Retinal pigment epithelial cell (primary cell): Measurements from ENCODE around the gene TMEM140.
"Not testable (repeated sequence)": the region's sequence is repeated elsewhere in the genome, so short reads cannot be mapped to it uniquely, and the experiment has no call there.

Experiments
- DNase-seq: peaks from one replicate; pipeline ENCODE4 v3.0.0-alpha.2; 2010; ENCODE audit warnings: low read depth
- H3K4me3 ChIP-seq: 2 replicates; pipeline ENCODE4 v1.5.1; 2011; ENCODE audit warnings: mild to moderate bottlenecking, low read length, control low read depth, moderate library complexity
- TF ChIP-seq, protein P1 (sequence below): conservative IDR thresholded peaks from 2 replicates; pipeline ENCODE4 v1.5.1; 2011; ENCODE audit warnings: low read depth, low read length, control low read depth, inconsistent platforms

The TMEM140 gene

DNA sequence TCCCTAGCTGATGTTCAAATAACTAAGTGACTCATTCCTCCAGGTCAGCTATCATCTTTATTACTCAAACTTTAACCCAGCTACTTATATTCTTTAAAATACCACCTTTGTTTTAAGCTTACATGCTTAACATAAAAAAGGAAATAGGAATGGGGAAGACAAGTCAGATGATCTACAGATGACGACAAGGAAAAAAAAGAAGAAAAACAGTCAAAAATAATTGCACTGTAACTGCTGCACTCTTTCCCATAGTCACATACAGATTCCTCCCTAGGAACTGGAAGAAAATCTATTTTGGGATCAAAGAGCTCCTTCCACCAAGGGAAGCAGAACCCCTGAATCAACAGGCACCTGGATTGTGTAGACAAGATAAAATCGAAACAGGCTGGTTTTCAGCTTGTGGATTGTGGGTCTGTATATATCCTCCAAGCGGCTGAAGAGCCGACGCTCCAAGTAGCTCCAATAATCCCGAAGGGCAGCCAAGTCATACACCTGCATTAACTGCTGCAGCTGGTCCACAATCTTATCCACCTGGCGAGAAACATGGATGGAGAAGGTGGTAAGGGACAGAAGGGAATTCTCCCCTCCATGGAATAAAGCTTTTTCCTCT is 61.5 kb downstream of the TMEM140 start:
- DNase-seq: no peak
- TF ChIP-seq, protein P1, sequence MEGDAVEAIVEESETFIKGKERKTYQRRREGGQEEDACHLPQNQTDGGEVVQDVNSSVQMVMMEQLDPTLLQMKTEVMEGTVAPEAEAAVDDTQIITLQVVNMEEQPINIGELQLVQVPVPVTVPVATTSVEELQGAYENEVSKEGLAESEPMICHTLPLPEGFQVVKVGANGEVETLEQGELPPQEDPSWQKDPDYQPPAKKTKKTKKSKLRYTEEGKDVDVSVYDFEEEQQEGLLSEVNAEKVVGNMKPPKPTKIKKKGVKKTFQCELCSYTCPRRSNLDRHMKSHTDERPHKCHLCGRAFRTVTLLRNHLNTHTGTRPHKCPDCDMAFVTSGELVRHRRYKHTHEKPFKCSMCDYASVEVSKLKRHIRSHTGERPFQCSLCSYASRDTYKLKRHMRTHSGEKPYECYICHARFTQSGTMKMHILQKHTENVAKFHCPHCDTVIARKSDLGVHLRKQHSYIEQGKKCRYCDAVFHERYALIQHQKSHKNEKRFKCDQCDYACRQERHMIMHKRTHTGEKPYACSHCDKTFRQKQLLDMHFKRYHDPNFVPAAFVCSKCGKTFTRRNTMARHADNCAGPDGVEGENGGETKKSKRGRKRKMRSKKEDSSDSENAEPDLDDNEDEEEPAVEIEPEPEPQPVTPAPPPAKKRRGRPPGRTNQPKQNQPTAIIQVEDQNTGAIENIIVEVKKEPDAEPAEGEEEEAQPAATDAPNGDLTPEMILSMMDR: no peak
- H3K4me3 ChIP-seq: no peak overlapping the region

DNA sequence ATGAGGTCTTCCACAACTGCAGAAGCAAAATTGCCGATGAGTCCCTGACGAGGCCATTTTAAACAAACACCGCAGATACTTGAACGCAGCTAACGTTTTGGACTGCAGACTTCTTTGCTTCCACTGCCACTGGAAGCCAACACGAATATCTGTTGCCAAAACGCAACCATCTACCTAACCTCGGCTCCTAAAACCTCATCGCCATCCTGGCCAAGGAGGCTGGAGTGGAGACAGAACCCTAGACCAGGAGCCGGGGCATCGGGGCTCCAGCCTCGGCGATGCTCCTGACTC is 63.0 kb downstream of the TMEM140 start:
- TF ChIP-seq, protein P1: no peak
- peak overlapping the region; percentile 83 for H3K4me3 ChIP-seq
- no peak for DNase-seq

DNA sequence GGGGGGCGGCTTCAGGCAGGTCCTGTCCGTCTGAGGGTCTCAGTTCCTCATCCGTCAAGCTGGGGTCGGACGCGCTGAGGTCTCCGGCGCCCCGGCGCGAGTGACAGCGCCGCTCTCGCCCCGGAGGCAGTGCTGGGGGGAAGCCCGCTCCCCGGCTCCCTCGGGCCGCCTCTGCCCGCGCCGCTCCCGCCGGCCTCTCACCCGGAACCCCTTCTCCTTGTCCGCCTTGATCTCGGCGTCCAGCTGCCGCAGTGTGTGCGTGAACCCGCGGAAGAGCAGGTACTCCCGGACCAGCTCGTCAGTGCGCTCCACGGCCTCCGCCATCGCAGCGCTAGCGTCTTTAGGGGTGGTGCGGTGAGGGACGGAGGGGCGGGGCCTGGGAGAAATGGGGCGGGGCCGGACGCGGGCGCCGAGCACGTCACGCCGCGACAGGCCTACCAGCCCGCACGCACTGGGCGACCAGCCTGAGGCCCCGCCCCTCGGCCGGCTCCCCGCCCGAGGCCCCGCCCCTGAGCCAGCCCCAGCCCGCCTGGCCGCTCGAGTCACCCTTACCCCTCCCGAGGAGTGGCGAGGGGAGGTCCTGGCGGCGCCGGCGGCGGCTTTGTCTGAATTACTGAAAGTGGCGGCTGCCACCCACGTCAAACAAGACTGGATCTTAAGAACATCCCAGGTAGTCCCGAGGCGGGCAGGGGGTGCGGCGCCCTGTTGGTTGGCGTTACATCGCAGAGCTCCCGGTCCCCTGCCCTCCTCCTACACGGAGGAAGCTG is 63.5 kb downstream of the TMEM140 start, which contains the start of gene WDR91:
WDR91 (minus strand) TSS at position 348 of the 767 bp plus-strand sequence; CDS start at position 324, 24 bp downstream.
- peak; percentile 56 for DNase-seq
- H3K4me3 ChIP-seq: peak within 1 kb of the TSS; percentile 83
- TF ChIP-seq, protein P1: no peak

DNA sequence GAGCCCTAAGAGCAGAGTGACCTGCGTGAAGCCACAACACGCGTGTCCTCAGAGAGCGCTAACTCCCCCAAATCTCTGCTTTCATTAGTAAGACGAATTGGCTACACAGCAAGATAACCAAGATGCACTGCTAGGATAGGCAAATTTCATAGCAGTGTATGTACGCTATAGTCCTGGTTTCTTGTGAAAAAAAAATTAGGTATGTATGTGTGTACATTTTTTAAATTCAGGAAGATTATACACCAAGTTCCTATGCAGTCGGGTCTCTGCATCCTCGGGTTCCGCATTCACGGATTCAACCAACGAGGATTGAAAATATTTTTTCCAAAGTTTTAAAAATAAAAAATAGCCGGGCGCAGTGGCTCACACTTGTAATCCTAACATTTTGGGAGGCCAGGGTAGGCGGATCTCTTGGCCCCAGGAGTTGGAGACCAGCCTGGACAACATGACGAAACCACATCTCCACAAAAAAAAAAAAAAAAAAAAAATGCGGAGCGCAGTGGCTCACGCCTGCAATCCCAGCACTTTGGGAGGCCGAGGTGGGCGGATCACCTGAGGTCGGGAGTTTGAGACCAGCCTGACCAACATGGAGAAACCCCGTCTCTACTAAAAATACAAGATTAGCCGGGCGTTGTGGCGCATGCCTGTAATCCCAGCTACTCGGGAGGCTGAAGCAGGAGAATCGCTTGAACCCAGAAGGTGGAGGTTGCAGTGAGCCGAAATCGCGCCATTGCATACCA is 64.2 kb downstream of the TMEM140 start:
- peak overlapping the region; percentile 81 for H3K4me3 ChIP-seq
- DNase-seq: not testable (repeated sequence)

DNA sequence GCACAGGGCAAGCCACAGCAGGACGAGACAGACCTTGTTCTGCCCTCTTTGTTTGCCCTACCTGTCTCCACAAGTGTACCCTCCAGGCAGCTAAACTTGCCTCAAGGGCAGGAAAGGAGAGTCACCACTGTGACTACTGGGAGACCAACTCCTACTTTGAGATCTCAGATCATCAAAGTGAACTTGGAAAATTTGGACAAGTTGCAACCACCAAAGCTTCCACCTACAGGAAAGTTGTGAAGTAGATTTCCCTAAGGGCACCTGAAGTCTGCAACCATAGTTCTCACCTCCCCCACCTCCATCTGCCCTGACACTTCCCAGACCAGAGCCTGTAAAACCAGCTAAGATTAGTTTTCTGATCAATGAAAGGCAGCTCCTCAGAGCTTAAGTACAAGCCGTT is 66.0 kb downstream of the TMEM140 start:
- H3K4me3 ChIP-seq: no peak overlapping the region
- no peak for DNase-seq
- TF ChIP-seq, protein P1: no peak

DNA sequence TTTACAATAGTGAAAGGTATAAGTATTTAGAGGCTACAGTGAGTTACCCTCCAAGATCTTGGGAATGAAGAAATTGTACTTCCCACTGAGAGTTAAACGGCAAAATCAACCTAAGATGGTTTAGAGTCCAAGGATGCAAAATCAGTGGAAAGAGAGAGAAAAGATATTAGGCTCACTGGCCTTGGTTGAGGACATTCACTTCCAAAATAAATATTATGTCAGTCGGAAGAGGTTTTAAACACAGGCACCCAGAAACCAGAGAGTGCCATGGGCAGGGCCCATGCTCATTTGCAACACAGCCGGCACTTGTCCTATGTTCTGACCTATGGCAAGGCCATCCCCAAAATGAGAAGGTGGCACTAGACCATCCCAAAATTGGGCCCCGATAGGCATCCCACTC is 67.3 kb downstream of the TMEM140 start:
- no peak for DNase-seq
- H3K4me3 ChIP-seq: no peak overlapping the region
- TF ChIP-seq, protein P1: no peak

DNA sequence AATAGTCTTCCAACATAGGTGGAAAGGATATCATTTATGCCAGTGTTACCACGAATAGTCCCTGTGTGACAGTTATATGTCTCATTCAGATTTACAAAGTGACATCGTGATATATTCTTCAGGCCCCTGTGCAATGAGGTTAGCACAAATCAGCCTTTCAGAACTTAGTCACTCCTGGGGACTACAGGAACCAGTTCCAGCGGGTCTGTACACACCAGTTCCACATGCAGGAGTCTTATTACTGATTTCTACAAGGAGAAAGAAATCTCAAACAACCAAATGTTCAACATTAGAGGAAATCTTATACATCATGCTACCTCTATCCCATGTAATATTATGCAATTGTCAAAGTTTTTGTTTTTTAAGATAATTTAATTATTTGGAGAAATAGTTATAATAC is 67.8 kb downstream of the TMEM140 start:
- no peak for DNase-seq
- TF ChIP-seq, protein P1: no peak
- H3K4me3 ChIP-seq: no peak overlapping the region
